Right forelimb (tissue), 1 donor: Measurements from ENCODE around the gene PCCA.
"Not testable (repeated sequence)": the region's sequence is repeated elsewhere in the genome, so short reads cannot be mapped to it uniquely, and the experiment has no call there.

Source experiments
- DNase-seq: peaks from one replicate; pipeline ENCODE4 v3.0.0-alpha.2; 2018

Gene PCCA

GRCh38 chr13:100517728-100518127 is 428.8 kb downstream of the PCCA start:
- no peak for DNase-seq

- DNase-seq: no peak
These were observed 429.6 kb downstream of the PCCA start for GRCh38 chr13:100518394-100519062.

GRCh38 chr13:100519626-100520025 is 430.7 kb downstream of the PCCA start:
- no peak for DNase-seq

GRCh38 chr13:100520936-100521850 is 432.3 kb downstream of the PCCA start:
- DNase-seq: peak; percentile 45

GRCh38 chr13:100521851-100522617 is 433.1 kb downstream of the PCCA start:
- peak; percentile 23 for DNase-seq

GRCh38 chr13:100522618-100523309 is 433.9 kb downstream of the PCCA start:
- no peak for DNase-seq

GRCh38 chr13:100523411-100523810 is 434.5 kb downstream of the PCCA start:
- no peak for DNase-seq

- DNase-seq: no peak
These were observed 435.1 kb downstream of the PCCA start for GRCh38 chr13:100523981-100524386.

- not testable (repeated sequence) for DNase-seq
These were observed 435.8 kb downstream of the PCCA start for GRCh38 chr13:100524688-100525087.

GRCh38 chr13:100525453-100526317 is 436.8 kb downstream of the PCCA start:
- no peak for DNase-seq

- DNase-seq: no peak
These were observed 437.6 kb downstream of the PCCA start for GRCh38 chr13:100526318-100527000.

- DNase-seq: no peak
These were observed 438.8 kb downstream of the PCCA start for GRCh38 chr13:100527644-100528043.

GRCh38 chr13:100528353-100528752 is 439.5 kb downstream of the PCCA start:
- DNase-seq: no peak

- DNase-seq: peak; percentile 10
These were observed 439.9 kb downstream of the PCCA start for GRCh38 chr13:100528820-100529219.

- no peak for DNase-seq
These were observed 440.9 kb downstream of the PCCA start for GRCh38 chr13:100529666-100530377.

- no peak for DNase-seq
These were observed 441.8 kb downstream of the PCCA start for GRCh38 chr13:100530671-100531213.

- no peak for DNase-seq
These were observed 443.3 kb downstream of the PCCA start for GRCh38 chr13:100532090-100532766.

GRCh38 chr13:100532836-100533435 is 444.0 kb downstream of the PCCA start:
- DNase-seq: no peak

GRCh38 chr13:100533588-100534041 is 444.7 kb downstream of the PCCA start:
- no peak for DNase-seq
